PC-3 (cell line): ENCODE data around the gene TACO1. TPM values are rescaled to one million over a fixed set of nuclear protein-coding genes. Genes with fewer than 3 reads are reported as not detected.

Experiments used
- ATAC-seq: fragments of 200-7000 bp; cut with Tn5 transposase; 2 replicates; pipeline ENCODE4 v1.9.1; 2020; ENCODE audit warnings: mild to moderate bottlenecking, moderate library complexity
- BruUV-seq: library from RNA; stranded (reverse); fragments of 400-500 nt; replicated peaks from 2 replicates; lab custom pipeline; 2021; lab: Mats Ljungman, UMichigan
- CTCF ChIA-PET: fragments of 300-600 bp; sonication (Branson Sonifier 250); formaldehyde crosslinking; loops from one replicate; lab custom pipeline; 2022; ENCODE audit warnings: antibody characterized with exemption; lab: Charles Lee
- POLR2A ChIA-PET: fragments of 300-600 bp; sonication (Branson Sonifier 250); formaldehyde crosslinking; loops from one replicate; lab custom pipeline; 2022; ENCODE audit warnings: antibody characterized with exemption; ENCODE audit not compliant: unreplicated experiment; lab: Charles Lee
- DNase-seq: peaks from one replicate; pipeline ENCODE4 v3.0.0-alpha.2; 2015
- H2AFZ ChIP-seq: fragments of 300-600 bp; sonication (generic); 2 replicates; pipeline ENCODE4 v1.6.0; 2016; ENCODE audit warnings: antibody characterized with exemption, low read length
- H3F3A ChIP-seq: fragments of 300-600 bp; sonication (generic); one replicate; pipeline ENCODE4 v1.6.0; 2017; ENCODE audit warnings: antibody characterized with exemption, low read length, control low read depth, mild to moderate bottlenecking; ENCODE audit not compliant: unreplicated experiment
- H3K27ac ChIP-seq: fragments of 300-600 bp; sonication (generic); 2 replicates; pipeline ENCODE4 v1.5.1; 2016; ENCODE audit warnings: mild to moderate bottlenecking, low read length
- H3K27me3 ChIP-seq: fragments of 300-600 bp; sonication (generic); 2 replicates; pipeline ENCODE4 v1.6.1; 2016; ENCODE audit warnings: low read length, mixed read lengths
- H3K36me3 ChIP-seq: fragments of 300-600 bp; sonication (generic); 2 replicates; pipeline ENCODE4 v1.6.1; 2016; ENCODE audit warnings: low read depth, mixed run types, low read length, mixed read lengths
- H3K4me1 ChIP-seq: fragments of 300-600 bp; sonication (generic); 2 replicates; pipeline ENCODE4 v1.5.1; 2016; ENCODE audit warnings: low read length; ENCODE audit not compliant: insufficient read depth
- H3K4me2 ChIP-seq: fragments of 300-600 bp; sonication (generic); 2 replicates; pipeline ENCODE4 v1.6.0; 2016; ENCODE audit warnings: low read length
- H3K4me3 ChIP-seq: fragments of 300-600 bp; sonication (generic); 2 replicates; pipeline ENCODE4 v1.5.1; 2016; ENCODE audit warnings: mild to moderate bottlenecking, low read length, mixed read lengths
- H3K79me2 ChIP-seq: fragments of 300-600 bp; sonication (generic); 2 replicates; pipeline ENCODE4 v1.6.1; 2017; ENCODE audit warnings: low read length, mixed read lengths
- H3K9ac ChIP-seq: fragments of 300-600 bp; sonication (generic); 2 replicates; pipeline ENCODE4 v1.6.0; 2016; ENCODE audit warnings: mild to moderate bottlenecking, low read length
- H3K9me2 ChIP-seq: fragments of 300-600 bp; sonication (generic); replicated peaks from 2 replicates; pipeline ENCODE4 v1.6.1; 2016; ENCODE audit warnings: mixed run types, low read length, mixed read lengths
- H3K9me3 ChIP-seq: fragments of 300-600 bp; sonication (generic); 2 replicates; pipeline ENCODE4 v1.6.1; 2016; ENCODE audit warnings: low read length, mixed read lengths
- H4K20me1 ChIP-seq: fragments of 300-600 bp; sonication (generic); 2 replicates; pipeline ENCODE4 v1.6.1; 2016; ENCODE audit warnings: low read length, mixed read lengths
- CTCF ChIP-seq: fragments of 300-600 bp; sonication (generic); conservative IDR thresholded peaks from 2 replicates; pipeline ENCODE4 v1.5.1; 2017; ENCODE audit warnings: antibody characterized with exemption, low read depth, mild to moderate bottlenecking, low read length
- EZH2 ChIP-seq: fragments of 300-600 bp; sonication (generic); IDR thresholded peaks from one replicate; pipeline ENCODE4 v1.6.1; 2017; ENCODE audit warnings: antibody characterized with exemption, mild to moderate bottlenecking, low read length; ENCODE audit not compliant: unreplicated experiment
- EZH2phosphoT487 ChIP-seq: fragments of 300-600 bp; sonication (generic); IDR thresholded peaks from 2 replicates; pipeline ENCODE4 v1.6.1; 2018; ENCODE audit warnings: mild to moderate bottlenecking, antibody characterized with exemption, low read length, borderline replicate concordance
- intact Hi-C: fragments of 100-400 bp; cut with micrococcal nuclease; formaldehyde crosslinking; loops from 2 replicates; pipeline ENCODE4 v1.9.0; 2023
- total RNA-seq: library from RNA; depleted of rRNA; stranded (reverse); fragments of >200 nt; gene quantifications from 2 replicates; pipeline ENCODE4 v1.2.3, GENCODE V29; 2014

The TACO1 gene
- total RNA-seq, 1 experiment from 2014 or later = 47.9 TPM

GRCh38 chr17:63596856-63597586, 3.7 kb upstream of the TACO1 start:
- DNase-seq (no peak), ATAC-seq (no peak)
- intact Hi-C loops = no loop called here
- Histone ChIP-seq H3K27me3 (no peaks in the 10 kb centered on the region), H4K20me1 (no peaks in the 10 kb centered on the region), H3K9ac (no peak overlapping the region), H3K9me3 (no peaks in the 10 kb centered on the region), H3K4me1 (peaks cover 15% of the 10 kb centered on the region), H3K36me3 (peaks cover 5% of the 10 kb centered on the region; the same call in 1 of the 2 replicates), H3K27ac (no peak overlapping the region), H2AFZ (no peak overlapping the region), H3F3A (no peaks in the 10 kb centered on the region), H3K4me2 (no peak overlapping the region), H3K4me3 (no peak overlapping the region), H3K9me2 (no peaks in the 10 kb centered on the region), H3K79me2 (peaks cover 13% of the 10 kb centered on the region)
- no peak for TF ChIP-seq EZH2phosphoT487
- no peak for TF ChIP-seq EZH2
- no peak for TF ChIP-seq CTCF
- CTCF ChIA-PET = no interaction called here
- no TSS peak for BruUV-seq
- POLR2A ChIA-PET = interaction anchor here (0.5 to 0.7 kb wide), 3 partner anchors 50 to 152 kb away, joined by 3 to 13 read pairs (median 8); no protein-coding TSS in a partner anchor

GRCh38 chr17:63598281-63598680, 2.4 kb upstream of the TACO1 start:
- Histone ChIP-seq H3K27me3 (no peaks in the 10 kb centered on the region), H3K9me2 (no peaks in the 10 kb centered on the region), H3K4me3 (no peak overlapping the region), H4K20me1 (no peaks in the 10 kb centered on the region), H3K27ac (no peak overlapping the region), H3K9ac (no peak overlapping the region), H3K79me2 (peaks cover 16% of the 10 kb centered on the region), H3F3A (no peaks in the 10 kb centered on the region), H3K9me3 (no peaks in the 10 kb centered on the region), H3K4me2 (no peak overlapping the region), H3K4me1 (peaks cover 16% of the 10 kb centered on the region), H3K36me3 (peaks cover 5% of the 10 kb centered on the region; the same call in 1 of the 2 replicates), H2AFZ (no peak overlapping the region)
- ChIA-PET POLR2A (no interaction called here), CTCF (no interaction called here)
- ATAC-seq (no peak), DNase-seq (no peak)
- TF ChIP-seq EZH2 (no peak), CTCF (no peak), EZH2phosphoT487 (no peak)
- BruUV-seq = no TSS peak
- intact Hi-C loops = no loop called here
